ENCODE measurements around the gene WDR7.

The WDR7 gene

DNA sequence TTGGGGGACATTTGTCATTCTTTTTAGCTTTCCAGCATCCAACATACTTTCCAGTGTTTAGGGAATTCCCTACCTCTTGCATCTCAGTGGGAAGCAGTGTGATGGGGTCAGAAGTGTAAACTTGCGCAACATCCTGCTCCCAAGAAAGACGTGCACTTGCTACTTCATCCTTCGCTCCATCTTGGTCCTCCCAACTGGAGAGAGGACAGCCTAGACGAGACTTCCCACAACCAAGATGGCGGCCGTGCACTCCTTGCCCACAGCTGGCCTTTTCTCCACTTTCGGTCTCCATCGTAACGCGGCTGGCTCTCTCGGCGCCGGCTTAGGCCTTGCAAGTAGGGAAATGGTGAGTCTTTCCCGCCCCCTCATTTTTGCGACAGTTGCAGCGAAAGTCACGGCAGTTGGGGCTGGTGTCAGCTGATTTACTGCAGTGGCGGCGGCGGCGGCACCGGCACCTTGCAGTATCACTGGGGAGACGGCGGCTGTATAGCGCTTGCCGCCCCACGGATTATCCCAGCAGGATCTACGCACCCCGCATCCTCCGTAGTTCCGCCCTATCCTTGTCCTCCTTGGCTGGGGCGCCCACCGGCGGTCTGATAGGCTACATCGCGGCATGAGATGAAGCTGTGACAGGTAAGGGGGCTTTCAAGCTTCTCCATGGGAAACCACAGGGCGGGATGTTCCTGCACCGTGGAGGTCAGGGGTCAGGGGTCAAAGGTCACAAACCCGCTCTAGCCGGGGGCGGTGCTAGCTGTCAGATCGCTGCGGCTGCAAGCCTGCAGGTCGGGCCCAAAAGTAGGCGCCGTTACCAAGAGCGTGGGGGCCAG is at the start of gene WDR7:
Gene WDR7, plus strand, starts transcription at position 416 of the 827 bp plus-strand sequence. CDS start 21,157 bp downstream, outside the sequence.
- peak; percentile 99 for DNase-seq (ENCODE audit: low spot score)

- no peak for DNase-seq (ENCODE audit: low spot score)
Observed at GRCh38 chr18:56606618-56607017, 44.5 kb upstream of the WDR7 start.

DNA sequence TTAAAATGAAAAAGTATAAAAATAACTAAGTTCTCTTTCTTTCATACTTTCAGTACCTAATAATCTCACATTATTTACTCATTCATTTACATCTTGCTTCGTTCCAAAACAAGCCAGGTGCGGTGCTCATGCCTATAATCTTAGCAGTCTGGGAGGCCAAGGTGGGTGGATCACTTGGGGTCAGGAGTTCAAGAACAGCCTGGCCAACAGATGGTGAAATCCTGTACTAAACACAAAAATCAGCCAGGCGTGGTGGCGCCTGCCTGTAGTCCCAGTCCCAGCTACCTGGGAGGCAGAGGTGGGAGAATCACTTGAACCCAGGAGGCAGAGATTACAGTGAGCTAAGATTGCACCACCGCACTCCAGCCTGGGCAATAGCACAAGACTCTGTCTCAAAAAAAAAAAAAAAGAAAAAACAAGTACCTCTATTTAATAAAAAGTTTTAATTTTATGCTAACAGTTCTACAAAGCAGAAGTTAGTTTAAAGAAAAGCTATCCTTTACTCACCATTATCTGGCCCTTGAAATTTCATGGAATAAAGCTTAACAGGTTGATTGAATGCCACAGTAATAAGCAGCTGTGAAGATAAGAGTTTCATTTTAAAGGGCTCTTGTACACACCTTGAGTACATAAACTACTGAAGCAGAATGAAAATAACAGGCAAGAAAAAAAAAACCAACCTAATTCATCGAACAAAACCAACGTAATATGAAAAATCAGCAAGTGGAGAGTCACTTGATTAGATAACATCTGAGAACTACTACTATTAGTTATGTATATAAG is 35.2 kb upstream of the WDR7 start:
- DNase-seq (ENCODE audit: low spot score) = no peak

DNA sequence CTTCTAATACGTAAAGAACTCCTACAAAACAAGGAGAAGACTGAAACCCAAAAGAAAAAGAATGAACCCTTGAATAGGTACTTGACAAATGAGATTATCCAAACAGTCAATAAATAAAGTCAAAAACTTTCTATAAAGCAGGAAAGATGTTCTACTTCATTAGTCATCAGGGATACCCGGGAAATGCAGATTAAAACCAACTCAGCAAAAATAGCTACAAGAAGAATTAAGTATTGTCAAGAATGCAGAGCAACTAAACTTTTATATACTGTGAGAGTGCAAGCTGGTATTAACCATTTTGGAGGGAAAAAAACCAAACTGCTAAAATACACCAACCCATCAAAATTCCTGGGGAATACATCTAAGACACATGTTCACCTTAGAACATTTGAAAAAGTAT is 23.2 kb upstream of the WDR7 start:
- DNase-seq (ENCODE audit: low spot score) = no peak

DNA sequence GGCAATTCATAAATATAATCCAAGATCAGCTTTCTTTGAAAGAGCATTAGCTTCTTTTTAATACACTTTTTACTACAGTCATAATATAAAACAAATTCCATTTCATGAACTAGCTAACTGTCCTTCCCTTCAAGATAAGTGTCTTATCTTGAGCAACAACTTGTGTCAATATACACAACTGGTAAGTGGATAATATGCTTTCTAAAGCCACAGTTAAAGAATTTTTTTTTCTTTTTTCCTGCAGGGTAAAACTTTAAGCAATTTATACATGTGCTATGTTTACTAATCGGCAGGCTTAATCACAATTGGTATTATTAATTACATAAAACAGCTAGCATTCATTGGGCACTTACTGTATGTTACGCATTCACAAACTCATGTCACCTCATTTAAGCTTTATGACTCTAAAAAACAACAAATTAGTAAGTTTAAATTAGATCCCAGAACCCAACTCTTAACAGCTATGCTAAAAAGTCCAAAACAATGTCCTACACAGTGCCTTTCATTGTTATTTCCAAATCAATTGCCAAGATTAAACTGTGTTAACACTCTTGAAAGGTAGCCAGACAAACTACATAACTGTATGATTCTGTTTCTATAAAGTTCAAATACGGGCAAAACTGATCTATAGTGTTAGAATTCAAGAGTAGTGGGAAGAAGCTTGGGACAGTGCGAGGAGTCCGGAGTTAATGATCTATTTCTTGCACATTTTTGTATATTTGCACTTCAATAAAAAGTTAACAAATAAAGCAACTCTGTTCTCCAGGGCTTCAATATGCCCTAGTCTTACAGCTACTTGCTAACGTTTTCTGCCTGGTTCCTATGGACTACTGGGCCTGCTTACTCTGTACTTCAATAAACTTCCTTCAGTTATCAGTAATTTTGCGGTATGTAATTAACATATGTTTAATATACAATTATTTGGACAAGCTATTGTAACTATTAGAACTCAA is 18.8 kb upstream of the WDR7 start:
- no peak for DNase-seq (ENCODE audit: low spot score)

DNA sequence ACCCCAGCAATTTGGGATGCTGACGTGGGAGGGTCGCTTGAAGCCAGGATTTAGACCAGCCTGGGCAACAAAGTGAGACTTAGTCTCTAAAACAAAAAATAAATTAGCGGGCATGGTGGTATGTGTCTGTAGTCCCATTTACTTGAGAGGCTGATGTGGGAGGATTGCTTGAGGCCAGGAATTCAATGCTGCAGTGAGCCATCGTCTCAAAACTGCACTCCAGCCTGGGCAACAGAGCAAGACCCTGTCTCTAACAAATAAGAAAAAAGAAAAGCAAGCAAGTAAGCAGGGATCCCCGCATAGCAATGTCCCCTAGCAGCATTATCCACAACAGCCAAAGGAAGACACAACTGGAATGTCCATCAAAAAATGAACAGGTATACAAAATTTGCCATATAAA is 16.2 kb upstream of the WDR7 start:
- no peak for DNase-seq (ENCODE audit: low spot score)

DNA sequence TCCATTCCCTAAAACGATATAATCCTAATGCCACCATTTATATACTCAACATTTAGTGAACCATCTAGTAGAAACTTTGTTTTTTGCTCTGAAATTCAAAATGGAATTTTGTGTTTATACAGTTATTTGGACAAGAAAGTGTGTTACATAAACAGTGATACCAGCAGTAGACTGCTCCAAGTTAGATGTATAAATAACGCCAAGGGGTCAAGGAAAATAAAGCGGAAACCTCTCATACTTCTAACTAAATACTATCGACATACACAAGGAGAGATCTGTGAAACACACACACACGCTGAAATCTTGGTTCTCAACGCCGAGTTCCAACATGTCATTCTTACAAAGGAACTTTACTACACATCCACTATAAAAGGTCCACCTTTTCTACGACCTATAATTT is 14.0 kb upstream of the WDR7 start:
- DNase-seq (ENCODE audit: low spot score) = no peak

- peak; percentile 26 for DNase-seq (ENCODE audit: low spot score)
Observed at GRCh38 chr18:56637711-56638231, 13.4 kb upstream of the WDR7 start.

GRCh38 chr18:56638232-56639103 is 12.7 kb upstream of the WDR7 start, which contains the start of gene TXNL1:
Gene TXNL1 (minus strand): TSS chr18:56638592. CDS start chr18:56638440, 152 bp downstream.
- peak; percentile 99 for DNase-seq (ENCODE audit: low spot score)

GRCh38 chr18:56639104-56639381 is 12.1 kb upstream of the WDR7 start:
- DNase-seq (ENCODE audit: low spot score) = no peak

DNA sequence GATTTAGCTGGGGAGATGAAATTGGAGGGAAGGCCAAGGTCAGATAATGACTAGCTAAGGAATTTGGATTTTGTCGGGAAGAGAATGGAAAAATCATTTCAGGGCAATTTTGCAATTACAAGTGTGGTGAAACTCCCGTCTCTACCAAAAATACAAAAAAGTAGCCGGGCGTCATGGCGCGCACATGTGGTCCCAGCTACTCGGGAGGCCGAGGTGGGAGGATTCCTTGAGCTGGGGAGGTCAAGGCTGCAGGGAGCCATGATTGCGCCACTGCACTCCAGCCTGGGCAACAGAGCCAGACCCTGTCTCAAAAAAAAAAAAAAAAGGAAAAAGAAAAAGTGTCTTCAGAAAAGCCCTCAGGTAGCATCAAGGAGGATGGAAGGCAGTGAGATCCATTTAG is 11.6 kb upstream of the WDR7 start:
- DNase-seq (ENCODE audit: low spot score) = no peak

- peak; percentile 26 for DNase-seq (ENCODE audit: low spot score)
Observed at GRCh38 chr18:56641714-56642337, 9.3 kb upstream of the WDR7 start.

GRCh38 chr18:56643381-56643780 is 7.8 kb upstream of the WDR7 start:
- DNase-seq (ENCODE audit: low spot score) = no peak

DNA sequence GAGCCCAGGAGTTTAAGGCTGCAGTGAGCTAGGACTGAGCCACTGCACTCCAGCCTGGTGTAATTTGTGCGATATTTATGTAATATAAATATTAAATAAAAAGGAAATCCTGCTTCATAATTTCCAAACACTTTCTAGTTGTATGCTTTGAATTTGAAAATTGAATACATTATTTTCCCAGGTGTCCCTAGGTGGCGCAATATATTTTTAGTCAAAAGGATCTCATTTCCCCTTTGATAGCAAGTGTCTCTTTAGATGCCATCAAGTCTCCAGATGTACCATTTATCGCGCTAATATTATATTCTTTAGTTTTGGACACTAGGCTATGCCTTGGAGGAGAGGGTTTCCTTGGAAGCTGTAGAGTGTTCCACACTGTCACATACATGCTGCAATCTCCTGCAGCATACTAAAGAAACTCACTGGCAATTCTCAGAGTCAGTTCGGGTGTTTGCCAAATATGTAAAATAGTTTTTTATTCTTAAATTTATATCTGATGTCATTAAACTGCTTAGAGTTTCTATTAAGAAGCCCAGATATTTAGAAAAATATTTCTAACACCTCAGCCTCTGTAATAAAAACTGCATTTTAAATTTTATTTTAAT is 5.6 kb upstream of the WDR7 start:
- peak; percentile 39 for DNase-seq (ENCODE audit: low spot score)

GRCh38 chr18:56647071-56647470 is 4.1 kb upstream of the WDR7 start:
- DNase-seq (ENCODE audit: low spot score) = no peak

DNA sequence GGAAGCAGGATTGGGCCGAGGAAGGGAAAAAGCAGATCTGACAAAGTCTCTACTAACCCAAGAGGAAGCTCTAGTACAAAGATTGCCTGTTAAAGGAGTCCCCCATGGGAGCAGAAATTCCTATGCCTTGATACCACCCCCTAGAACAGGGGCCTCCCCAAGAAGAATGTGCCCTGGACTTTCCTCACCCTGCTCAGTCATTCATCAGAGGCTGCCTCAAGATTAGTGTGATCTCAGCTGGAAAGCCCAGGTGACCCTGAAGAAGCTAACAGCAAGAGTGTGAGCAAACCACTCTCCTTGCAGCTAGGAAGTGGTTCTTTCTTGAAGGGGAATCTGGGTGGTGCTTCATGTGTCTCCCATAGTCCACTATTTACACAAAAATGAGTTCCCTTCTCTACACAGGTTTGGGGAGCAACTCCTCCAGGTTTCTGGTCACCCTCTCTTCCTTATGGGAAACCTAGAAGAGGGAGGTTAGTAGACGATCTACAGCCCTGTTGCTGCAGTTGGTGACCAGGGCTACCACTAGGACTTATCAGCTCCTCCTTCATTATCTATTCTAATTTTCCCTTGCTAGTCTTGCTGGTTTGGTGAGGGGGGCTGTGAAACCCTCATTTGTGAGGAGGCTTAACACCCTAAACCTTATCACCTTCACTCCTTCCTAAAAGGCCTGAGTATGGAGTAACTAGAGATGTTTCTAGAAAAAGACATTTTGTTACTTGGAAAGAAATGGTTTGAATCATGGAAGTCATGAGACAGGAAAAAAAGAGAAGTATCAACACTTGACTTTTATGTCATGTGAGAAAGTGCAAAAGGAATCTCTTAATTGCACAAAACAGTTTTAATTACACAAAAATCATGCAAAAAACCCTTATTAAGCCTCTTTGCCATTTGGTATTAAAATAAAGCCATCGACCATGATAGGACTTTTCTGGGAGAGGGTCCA is 2.9 kb upstream of the WDR7 start:
- DNase-seq (ENCODE audit: low spot score) = no peak

DNA sequence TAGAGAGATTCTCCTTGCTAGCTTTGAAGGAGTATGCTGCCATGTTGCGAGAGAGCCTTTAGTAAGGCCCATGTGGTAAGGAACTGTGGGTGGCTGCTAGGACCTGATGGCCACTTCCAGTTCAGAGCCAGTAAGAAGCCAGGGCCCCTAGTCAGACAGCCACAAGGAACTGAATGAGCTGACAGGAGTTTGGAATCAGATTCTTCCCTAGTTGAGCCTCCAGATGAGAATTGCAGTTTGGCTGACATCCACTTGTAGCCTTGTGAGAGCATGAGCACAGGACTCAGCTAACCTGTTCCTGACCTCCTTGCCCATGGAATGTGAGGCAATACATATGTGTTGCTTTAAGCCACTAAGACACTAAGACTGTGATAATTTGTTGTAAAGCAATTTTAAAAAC is 1.2 kb upstream of the WDR7 start:
- DNase-seq (ENCODE audit: low spot score) = peak; percentile 22

DNA sequence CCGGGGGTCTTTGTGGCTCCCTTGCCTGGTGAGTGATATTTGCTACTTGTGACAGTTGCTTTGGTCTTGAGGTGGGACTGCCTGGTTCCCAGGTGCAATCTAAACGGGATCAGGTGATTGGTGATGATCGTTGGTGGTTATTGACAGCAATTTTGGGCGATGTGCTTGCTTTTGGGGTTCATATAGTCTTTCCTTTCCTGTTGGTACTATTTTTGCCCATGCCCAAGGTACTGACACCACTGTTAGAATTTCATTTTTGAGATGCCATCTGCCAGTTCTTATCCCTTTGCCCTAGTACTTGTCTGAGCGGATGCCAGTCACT is 573 bp downstream of the WDR7 start:
- peak; percentile 23 for DNase-seq (ENCODE audit: low spot score)

DNA sequence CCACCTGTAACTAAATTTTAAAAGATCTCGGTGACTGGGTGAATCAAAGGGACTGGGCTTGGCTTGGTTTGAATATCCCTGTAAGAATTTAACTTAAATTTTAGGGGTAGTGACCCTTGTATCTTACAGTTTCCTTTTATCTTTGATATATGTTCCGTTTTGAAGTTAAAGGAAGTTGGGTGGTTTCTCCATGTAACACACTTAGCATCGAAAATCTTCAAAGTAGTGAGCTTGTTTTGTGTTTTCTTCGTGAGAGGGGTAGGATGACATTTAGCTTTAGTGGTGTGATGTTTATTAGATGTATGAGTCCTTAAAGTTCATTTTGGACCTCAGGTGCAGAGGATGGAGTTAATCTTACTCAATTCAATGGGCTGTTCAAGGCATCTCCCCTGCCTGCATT is 1.6 kb downstream of the WDR7 start:
- no peak for DNase-seq (ENCODE audit: low spot score)

Measured in RKO (cell line).